HepG2 (cell line): Measurements from ENCODE around the gene VTI1B. TPM values are rescaled to one million over a fixed set of nuclear protein-coding genes. Genes with fewer than 3 reads are reported as not detected.

Source experiments
- ATAC-seq: fragments of 200-7000 bp; cut with Tn5 transposase; 3 replicates; pipeline ENCODE4 v1.9.1; 2020; ENCODE audit warnings: mild to moderate bottlenecking, moderate library complexity
- BruUV-seq: library from RNA; stranded (reverse); fragments of 400-500 nt; replicated peaks from 2 replicates; lab custom pipeline; 2021; lab: Mats Ljungman, UMichigan
- CTCF ChIA-PET: fragments of 300-600 bp; formaldehyde crosslinking; extraction: SDS; loops from one replicate; lab custom pipeline; 2021; ENCODE audit warnings: low total read pairs, inconsistent platforms, low intra/inter-chr PET ratio; lab: Yijun Ruan, JAX
- POLR2A ChIA-PET: fragments of 350-600 bp; sonication (Branson Sonifier 250); formaldehyde crosslinking; loops from one replicate; lab custom pipeline; 2020; ENCODE audit warnings: antibody characterized with exemption, inconsistent platforms; lab: Yijun Ruan, JAX
- DNase-seq: peaks from one replicate; pipeline ENCODE4 v3.0.0-alpha.2; 2015; ENCODE audit warnings: low spot score
- FAIRE-seq: peaks from 3 replicates; lab custom pipeline; 2011; peaks lifted over from hg19 to GRCh38; lab: Jason Lieb, UNC
- H2AFZ ChIP-seq: one replicate; pipeline ENCODE4 v1.6.1; 2011; ENCODE audit warnings: low read length, inconsistent platforms
- H3K27ac ChIP-seq: fragments of 300-600 bp; 3 replicates; pipeline ENCODE4 v1.8.0; 2011; ENCODE audit warnings: mixed run types, mild to moderate bottlenecking, mixed read lengths, low read length, inconsistent platforms; ENCODE audit not compliant: insufficient read depth; ENCODE audit errors: extremely low read length
- H3K27me3 ChIP-seq, 2 experiments: fragments of 200-600 bp in 1 of 2; 2 replicates in 1 of 2; 3 replicates in 1 of 2; pipeline versions ENCODE4 v1.6.0 to v1.8.0; 2011; ENCODE audit warnings: low read length in 2 of 2, mild to moderate bottlenecking in 2 of 2, moderate library complexity in 2 of 2, inconsistent platforms in 1 of 2; ENCODE audit not compliant: insufficient read depth in 2 of 2, control insufficient read depth in 1 of 2
- H3K36me3 ChIP-seq, 2 experiments: fragments of 200-600 bp in 1 of 2; replicated peaks in 1 of 2; 2 replicates in 1 of 2; 3 replicates in 1 of 2; pipeline versions ENCODE4 v1.5.1 to v1.8.0; 2011; ENCODE audit warnings: low read length in 2 of 2, inconsistent platforms in 1 of 2; ENCODE audit not compliant: insufficient read depth in 2 of 2, control insufficient read depth in 1 of 2
- H3K4me1 ChIP-seq: 2 replicates; pipeline ENCODE4 v1.5.1; 2012; ENCODE audit warnings: low read length, inconsistent platforms; ENCODE audit not compliant: insufficient read depth
- H3K4me2 ChIP-seq: 2 replicates; pipeline ENCODE4 v1.6.0; 2011; ENCODE audit warnings: low read depth, low read length, inconsistent platforms
- H3K4me3 ChIP-seq, 3 experiments: fragments of 200-600 bp in 1 of 3; sonication (generic), shearing (Covaris generic) in 1 of 3; replicated peaks in 1 of 3; 2 replicates each; pipeline ENCODE4 v1.5.1; 2011 to 2016; ENCODE audit warnings: low read length in 3 of 3, inconsistent platforms in 2 of 3, low read depth in 2 of 3, mild to moderate bottlenecking in 2 of 3, control low read depth in 1 of 3, mixed read lengths in 1 of 3; ENCODE audit not compliant: insufficient read depth in 1 of 3
- H3K79me2 ChIP-seq: one replicate; pipeline ENCODE4 v1.6.1; 2011; ENCODE audit warnings: low read length, inconsistent platforms; ENCODE audit not compliant: insufficient read depth
- H3K9ac ChIP-seq: 2 replicates; pipeline ENCODE4 v1.6.0; 2011; ENCODE audit warnings: mild to moderate bottlenecking, low read depth, low read length, inconsistent platforms; ENCODE audit not compliant: insufficient read depth
- H3K9me3 ChIP-seq: 2 replicates; pipeline ENCODE4 v1.5.1; 2012; ENCODE audit warnings: mild to moderate bottlenecking, low read length
- H4K20me1 ChIP-seq: 2 replicates; pipeline ENCODE4 v1.6.0; 2011; ENCODE audit warnings: inconsistent platforms, mild to moderate bottlenecking, low read length, moderate library complexity; ENCODE audit not compliant: insufficient read depth
- BRD4 ChIP-seq: sonication (generic); formaldehyde crosslinking; IDR thresholded peaks from 2 replicates; pipeline ENCODE4 v1.4.0; 2020; ENCODE audit warnings: missing genetic modification reagents
- CREB1 ChIP-seq, 2 experiments: fragments of 450-650 bp in 1 of 2; IDR thresholded peaks; 2 replicates each; pipeline ENCODE4 v1.6.1; 2016 to 2017; ENCODE audit warnings: control low read depth in 1 of 2, mild to moderate bottlenecking in 1 of 2, missing compliant biosample characterization in 1 of 2, missing genetic modification characterization in 1 of 2
- ELF1 ChIP-seq: sonication (generic); formaldehyde crosslinking; IDR thresholded peaks from 2 replicates; pipeline ENCODE4 v1.4.0; 2020; ENCODE audit warnings: missing genetic modification reagents
- KDM2A ChIP-seq: sonication (generic); formaldehyde crosslinking; IDR thresholded peaks from 2 replicates; pipeline ENCODE4 v1.4.0; 2020; ENCODE audit warnings: low read depth, missing genetic modification reagents, borderline replicate concordance
- PHF5A ChIP-seq: IDR thresholded peaks from one replicate; pipeline ENCODE4 v1.6.1; 2018; ENCODE audit warnings: low read depth, missing genetic modification reagents; ENCODE audit not compliant: unreplicated experiment
- RARA ChIP-seq: IDR thresholded peaks from 2 replicates; pipeline ENCODE4 v1.6.1; 2016; ENCODE audit warnings: missing genetic modification reagents, missing compliant biosample characterization
- TAF15 ChIP-seq: fragments of 200-400 bp; formaldehyde crosslinking; IDR thresholded peaks from one replicate; pipeline ENCODE4 v1.6.1; 2018; ENCODE audit warnings: mild to moderate bottlenecking, low read depth, low read length; ENCODE audit not compliant: poor library complexity, severe bottlenecking
- YY1 ChIP-seq: IDR thresholded peaks from 2 replicates; pipeline ENCODE4 v1.6.1; 2011; ENCODE audit warnings: low read length, low read depth, moderate library complexity, mild to moderate bottlenecking; ENCODE audit not compliant: insufficient read depth, insufficient replicate concordance
- ZNF207 ChIP-seq: fragments of 450-650 bp; IDR thresholded peaks from 2 replicates; pipeline ENCODE4 v1.6.1; 2016; ENCODE audit warnings: antibody characterized with exemption, borderline replicate concordance
- ZNF343 ChIP-seq: sonication (generic); formaldehyde crosslinking; IDR thresholded peaks from 2 replicates; pipeline ENCODE4 v1.4.0; 2020; ENCODE audit warnings: mild to moderate bottlenecking, missing genetic modification reagents
- ZNF430 ChIP-seq: sonication (generic); formaldehyde crosslinking; IDR thresholded peaks from 2 replicates; pipeline ENCODE4 v1.9.0; 2021; ENCODE audit warnings: mild to moderate bottlenecking, missing genetic modification reagents
- ZNF598 ChIP-seq: sonication (generic); formaldehyde crosslinking; IDR thresholded peaks from 2 replicates; pipeline ENCODE4 v1.5.1; 2020; ENCODE audit warnings: mild to moderate bottlenecking, missing genetic modification reagents, borderline replicate concordance
- ZNF629 ChIP-seq: sonication (generic); formaldehyde crosslinking; conservative IDR thresholded peaks from 2 replicates; pipeline ENCODE4 v1.5.0; 2020; ENCODE audit warnings: missing genetic modification reagents
- WGBS: methylation state at CpG from one replicate; pipeline ENCODE4 v1.1.6; 2017; ENCODE audit warnings: low lambda C conversion rate; 5-methylcytosine and 5-hydroxymethylcytosine counted together
- in situ Hi-C: cut with HindIII; loops from 2 replicates; pipeline ENCODE4 v1.10.0; 2017; ENCODE audit warnings: low pct_unique_long_range_greater_than_20kb; ENCODE audit not compliant: extremely low pct_ligation_motif_present
- intact Hi-C: fragments of 100-400 bp; cut with micrococcal nuclease; formaldehyde crosslinking; loops from one replicate; pipeline ENCODE4 v1.10.0; 2022; ENCODE audit not compliant: unreplicated experiment
- polyA plus RNA-seq, 8 experiments: library from polyadenylated mRNA; depleted of rRNA in 3 of 8; stranded (reverse) in 7 of 8; unstranded in 1 of 8; fragments of >200 nt; fragmentation: Illumina TruSeq in 4 of 8; extraction: Trizol in 4 of 8; gene quantifications; 2 replicates each; pipeline versions ENCODE4 v1.2.1 to v1.2.3, GENCODE V29; 2011 to 2016; ENCODE audit warnings: low read depth in 4 of 8, missing spikeins in 1 of 8, mixed read lengths in 1 of 8; ENCODE audit not compliant: insufficient read depth in 1 of 8
- total RNA-seq, 5 experiments: library from RNA; depleted of rRNA; stranded (reverse); fragments of >200 nt; fragmentation: Illumina TruSeq; extraction: Trizol; gene quantifications; 2 replicates each; pipeline ENCODE4 v1.2.3, GENCODE V29; 2016; ENCODE audit warnings: low read depth in 1 of 5
- TF ChIP-seq, protein P1 (sequence below): sonication (generic); formaldehyde crosslinking; IDR thresholded peaks from 2 replicates; pipeline ENCODE4 v1.4.0; 2020; ENCODE audit warnings: missing genetic modification reagents
- TF ChIP-seq, protein P2 (sequence below), 2 experiments: sonication (generic) in 1 of 2; formaldehyde crosslinking in 1 of 2; IDR thresholded peaks; 2 replicates each; pipeline versions ENCODE4 v1.5.1 to v1.6.1; 2011 to 2020; ENCODE audit warnings: borderline replicate concordance in 1 of 2, low read depth in 1 of 2, low read length in 1 of 2, mild to moderate bottlenecking in 1 of 2, missing genetic modification reagents in 1 of 2, moderate library complexity in 1 of 2
- TF ChIP-seq, protein P3 (sequence below): sonication (generic); formaldehyde crosslinking; IDR thresholded peaks from 2 replicates; pipeline ENCODE4 v1.5.0; 2020; ENCODE audit warnings: mild to moderate bottlenecking, low read depth, missing genetic modification reagents, borderline replicate concordance
- TF ChIP-seq, protein P4 (sequence below): sonication (generic); formaldehyde crosslinking; IDR thresholded peaks from 2 replicates; pipeline ENCODE4 v1.4.0; 2020; ENCODE audit warnings: mild to moderate bottlenecking, missing genetic modification reagents, borderline replicate concordance

The VTI1B gene
- total and polyA plus RNA-seq, 2 of the 13 experiments (the other 11 are each of a cell fraction or from before 2014, with no cell fraction given): 39.0 to 103 TPM

DNA sequence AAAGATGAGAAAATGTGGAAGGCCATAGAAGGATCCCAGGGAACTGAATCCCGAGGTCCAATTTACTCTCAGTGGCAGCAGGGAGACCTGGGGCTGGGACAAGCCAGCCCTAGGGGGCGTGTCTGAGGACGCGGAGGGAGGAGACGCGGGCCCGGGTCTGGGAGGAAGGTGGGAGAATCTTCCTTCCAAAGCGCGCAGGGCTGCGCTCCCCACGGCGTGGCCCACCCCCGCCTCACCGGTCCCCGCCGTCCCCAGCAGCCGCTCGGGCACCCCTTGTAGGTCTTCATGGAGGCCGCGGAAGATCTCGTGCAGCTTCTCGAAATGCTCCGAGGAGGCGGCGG is 323 bp downstream of the VTI1B start:
- peak overlapping the region; percentile 98 for H3K27ac ChIP-seq
- H3K4me2 ChIP-seq: peak overlapping the region; percentile 90
- peak overlapping the region; percentile 89 to 100 (median 95) for H3K4me3 ChIP-seq
- H3K27me3 ChIP-seq: no peaks in the 10 kb centered on the region; a peak in 1 of 5 replicates
- ATAC-seq (peak; percentile 89), DNase-seq (peak; percentile 62), FAIRE-seq (no peak)
- WGBS: 9% methylated on average over 1 of the region's 25 CpGs
- H3K79me2 ChIP-seq: peaks cover 34% of the 10 kb centered on the region
- BruUV-seq: no TSS peak
- in situ Hi-C loops (no loop called here), intact Hi-C loops (loop anchor here (2.0 kb wide), 1 partner anchor 31 kb away; no protein-coding TSS in a partner anchor)
- H3K4me1 ChIP-seq: peaks cover 20% of the 10 kb centered on the region
- POLR2A ChIA-PET: interaction anchor here (0.9 to 1.9 kb wide), 4 partner anchors 18 to 55 kb away, joined by 3 to 8 read pairs (median 4); partner anchors contain the start of gene RDH11
- peaks cover 4% of the 10 kb centered on the region; the same call in 1 of the 2 replicates for H4K20me1 ChIP-seq
- peaks cover 10 to 24% of the 10 kb centered on the region in 2 experiments for H3K36me3 ChIP-seq
- H2AFZ ChIP-seq: no peak overlapping the region
- H3K9ac ChIP-seq: peak overlapping the region; percentile 99
- H3K9me3 ChIP-seq: no peaks in the 10 kb centered on the region
- CTCF ChIA-PET: interaction anchor here (1.6 to 1.8 kb wide), 2 partner anchors 30 to 31 kb away, joined by 4 to 7 read pairs; no protein-coding TSS in a partner anchor
- TF ChIP-seq, protein P1, sequence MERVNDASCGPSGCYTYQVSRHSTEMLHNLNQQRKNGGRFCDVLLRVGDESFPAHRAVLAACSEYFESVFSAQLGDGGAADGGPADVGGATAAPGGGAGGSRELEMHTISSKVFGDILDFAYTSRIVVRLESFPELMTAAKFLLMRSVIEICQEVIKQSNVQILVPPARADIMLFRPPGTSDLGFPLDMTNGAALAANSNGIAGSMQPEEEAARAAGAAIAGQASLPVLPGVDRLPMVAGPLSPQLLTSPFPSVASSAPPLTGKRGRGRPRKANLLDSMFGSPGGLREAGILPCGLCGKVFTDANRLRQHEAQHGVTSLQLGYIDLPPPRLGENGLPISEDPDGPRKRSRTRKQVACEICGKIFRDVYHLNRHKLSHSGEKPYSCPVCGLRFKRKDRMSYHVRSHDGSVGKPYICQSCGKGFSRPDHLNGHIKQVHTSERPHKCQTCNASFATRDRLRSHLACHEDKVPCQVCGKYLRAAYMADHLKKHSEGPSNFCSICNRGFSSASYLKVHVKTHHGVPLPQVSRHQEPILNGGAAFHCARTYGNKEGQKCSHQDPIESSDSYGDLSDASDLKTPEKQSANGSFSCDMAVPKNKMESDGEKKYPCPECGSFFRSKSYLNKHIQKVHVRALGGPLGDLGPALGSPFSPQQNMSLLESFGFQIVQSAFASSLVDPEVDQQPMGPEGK (CRISPR knock-in tag): 0 out of 2 replicates have a peak, but pooled peaks have one; percentile 4
- TF ChIP-seq RARA (CRISPR knock-in tag) (no peak), CREB1 (IDR thresholded peaks at IDR 0.05) (no peak), CREB1 (CRISPR knock-in tag; IDR thresholded peaks at IDR 0.05) (no peak), ZNF343 (CRISPR knock-in tag) (peak; percentile 22; the same call in 1 of the 2 replicates), ZNF629 (CRISPR knock-in tag) (no peak), ZNF598 (CRISPR knock-in tag) (no peak), TAF15 (peak; percentile 29), ZNF430 (CRISPR knock-in tag) (no peak), ELF1 (CRISPR knock-in tag) (no peak), PHF5A (CRISPR knock-in tag) (peak; percentile 16), YY1 (no peak), KDM2A (CRISPR knock-in tag) (no peak), ZNF207 (no peak), BRD4 (0 out of 2 replicates have a peak, but pooled peaks have one; percentile 7)
- TF ChIP-seq, protein P2, sequence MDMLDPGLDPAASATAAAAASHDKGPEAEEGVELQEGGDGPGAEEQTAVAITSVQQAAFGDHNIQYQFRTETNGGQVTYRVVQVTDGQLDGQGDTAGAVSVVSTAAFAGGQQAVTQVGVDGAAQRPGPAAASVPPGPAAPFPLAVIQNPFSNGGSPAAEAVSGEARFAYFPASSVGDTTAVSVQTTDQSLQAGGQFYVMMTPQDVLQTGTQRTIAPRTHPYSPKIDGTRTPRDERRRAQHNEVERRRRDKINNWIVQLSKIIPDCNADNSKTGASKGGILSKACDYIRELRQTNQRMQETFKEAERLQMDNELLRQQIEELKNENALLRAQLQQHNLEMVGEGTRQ (IDR thresholded peaks at IDR 0.05; ENCODE audit: low read depth, low read length): no peak
- TF ChIP-seq, protein P2 (CRISPR knock-in tag; IDR thresholded peaks at IDR 0.05; ENCODE audit: borderline replicate concordance): 0 out of 2 replicates have a peak, but pooled peaks have one; percentile 26
- TF ChIP-seq, protein P3, sequence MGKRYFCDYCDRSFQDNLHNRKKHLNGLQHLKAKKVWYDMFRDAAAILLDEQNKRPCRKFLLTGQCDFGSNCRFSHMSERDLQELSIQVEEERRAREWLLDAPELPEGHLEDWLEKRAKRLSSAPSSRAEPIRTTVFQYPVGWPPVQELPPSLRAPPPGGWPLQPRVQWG (CRISPR knock-in tag): no peak
- TF ChIP-seq, protein P4, sequence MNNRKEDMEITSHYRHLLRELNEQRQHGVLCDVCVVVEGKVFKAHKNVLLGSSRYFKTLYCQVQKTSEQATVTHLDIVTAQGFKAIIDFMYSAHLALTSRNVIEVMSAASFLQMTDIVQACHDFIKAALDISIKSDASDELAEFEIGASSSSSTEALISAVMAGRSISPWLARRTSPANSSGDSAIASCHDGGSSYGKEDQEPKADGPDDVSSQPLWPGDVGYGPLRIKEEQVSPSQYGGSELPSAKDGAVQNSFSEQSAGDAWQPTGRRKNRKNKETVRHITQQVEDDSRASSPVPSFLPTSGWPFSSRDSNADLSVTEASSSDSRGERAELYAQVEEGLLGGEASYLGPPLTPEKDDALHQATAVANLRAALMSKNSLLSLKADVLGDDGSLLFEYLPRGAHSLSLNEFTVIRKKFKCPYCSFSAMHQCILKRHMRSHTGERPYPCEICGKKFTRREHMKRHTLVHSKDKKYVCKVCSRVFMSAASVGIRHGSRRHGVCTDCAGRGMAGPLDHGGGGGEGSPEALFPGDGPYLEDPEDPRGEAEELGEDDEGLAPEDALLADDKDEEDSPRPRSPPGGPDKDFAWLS: no peak
